ENCODE data around the gene EHHADH. TPM values are rescaled to one million over a fixed set of nuclear protein-coding genes. Genes with fewer than 3 reads are reported as not detected.

EHHADH gene
- total and polyA plus RNA-seq, 11 donors: 5.1 to 26.0 (median 14.3) TPM

- WGBS, 4 donors: 54 to 60% (median 59%) methylated on average over 2 of the region's 2 CpGs
- intact Hi-C loops (cut with DNase I): no loop called here
- TF ChIP-seq CTCF (IDR thresholded peaks at IDR 0.05) (no peak), POLR2A (IDR thresholded peaks at IDR 0.05) (no peak)
- Histone ChIP-seq H3K27me3 (peaks cover 0 to 49% (median 3%) of the 10 kb centered on the region in 9 donors), H3K4me1 (no peaks in the 10 kb centered on the region), H3K27ac (no peak overlapping the region), H3K36me3 (no peaks in the 10 kb centered on the region), H3K4me3 (no peak overlapping the region), H3K9me3 (no peaks in the 10 kb centered on the region)
- ATAC-seq (no peak), DNase-seq (no peak)
These were observed 14.5 kb upstream of the EHHADH start for GRCh38 chr3:185268194-185268962.

- Histone ChIP-seq H3K9me3 (no peaks in the 10 kb centered on the region), H3K27me3 (peaks cover 0 to 49% (median 0%) of the 10 kb centered on the region in 9 donors), H3K4me3 (no peak overlapping the region), H3K36me3 (no peaks in the 10 kb centered on the region), H3K4me1 (no peaks in the 10 kb centered on the region), H3K27ac (no peak overlapping the region)
- no peak for DNase-seq
- TF ChIP-seq POLR2A (IDR thresholded peaks at IDR 0.05): no peak
- TF ChIP-seq CTCF (IDR thresholded peaks at IDR 0.05): no peak
- 92 to 98% (median 93%) methylated on average over 3 of the region's 3 CpGs for WGBS, 4 donors
- ATAC-seq: no peak
- intact Hi-C loops (cut with DNase I): no loop called here
These were observed 13.3 kb upstream of the EHHADH start for GRCh38 chr3:185267193-185267592.

GRCh38 chr3:185264849-185265553 is 11.2 kb upstream of the EHHADH start:
- TF ChIP-seq POLR2A (IDR thresholded peaks at IDR 0.05) (no peak), CTCF (IDR thresholded peaks at IDR 0.05) (no peak)
- no peak for ATAC-seq
- H3K9me3 ChIP-seq: peaks cover 0 to 2% (median 0%) of the 10 kb centered on the region in 12 donors
- H3K4me1 ChIP-seq: no peaks in the 10 kb centered on the region
- 93 to 95% (median 94%) methylated on average over 25 of the region's 25 CpGs for WGBS, 4 donors
- no peak for DNase-seq
- no peaks in the 10 kb centered on the region for H3K36me3 ChIP-seq
- H3K4me3 ChIP-seq: no peak overlapping the region
- peaks cover 0 to 35% (median 0%) of the 10 kb centered on the region in 9 donors for H3K27me3 ChIP-seq
- intact Hi-C loops (cut with DNase I): no loop called here
- H3K27ac ChIP-seq: no peak overlapping the region

DNA sequence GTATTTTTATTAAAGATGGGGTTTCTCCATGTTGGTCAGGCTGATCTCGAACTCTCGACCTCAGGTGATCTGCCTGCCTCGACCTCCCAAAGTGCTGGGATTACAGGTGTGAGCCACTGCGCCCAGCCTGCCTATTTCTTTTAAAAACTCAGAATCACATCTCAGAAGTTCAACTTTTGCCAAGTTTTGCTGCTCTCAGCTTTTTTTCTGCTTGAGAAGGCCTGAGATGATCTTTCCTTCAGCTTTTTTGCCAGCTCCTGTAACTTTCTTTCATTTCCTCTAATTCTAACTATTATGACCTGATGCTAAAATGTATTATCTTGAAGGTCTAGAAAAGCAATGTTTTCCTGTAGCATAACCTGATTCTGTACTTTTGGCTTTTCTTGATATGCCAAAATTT is 9.6 kb upstream of the EHHADH start:
- 85 to 92% (median 91%) methylated on average over 4 of the region's 4 CpGs for WGBS, 4 donors
- Histone ChIP-seq H3K4me1 (no peaks in the 10 kb centered on the region), H3K4me3 (no peak overlapping the region), H3K36me3 (no peaks in the 10 kb centered on the region), H3K27me3 (peaks cover 0 to 22% (median 0%) of the 10 kb centered on the region in 9 donors), H3K9me3 (peaks cover 0 to 7% (median 0%) of the 10 kb centered on the region in 12 donors), H3K27ac (no peak overlapping the region)
- DNase-seq: no peak
- intact Hi-C loops (cut with DNase I): no loop called here
- no peak for ATAC-seq
- no peak for TF ChIP-seq CTCF (IDR thresholded peaks at IDR 0.05)
- TF ChIP-seq POLR2A (IDR thresholded peaks at IDR 0.05): no peak

All from heart left ventricle (tissue), 16 donors.